GM23338 (cell line): ENCODE measurements around the gene SCN4A. TPM values are rescaled to one million over a fixed set of nuclear protein-coding genes. Genes with fewer than 3 reads are reported as not detected.
"Not testable (repeated sequence)": the region's sequence is repeated elsewhere in the genome, so short reads cannot be mapped to it uniquely, and the experiment has no call there.

Source experiments
- ATAC-seq: fragments of 200-7000 bp; cut with Tn5 transposase; 3 replicates; pipeline ENCODE4 v1.9.1; 2020
- DNase-seq: peaks from one replicate; pipeline ENCODE4 v3.0.0-alpha.2; 2015; ENCODE audit warnings: low spot score
- H2AFZ ChIP-seq: fragments of 200-600 bp; sonication (generic); 2 replicates; pipeline ENCODE4 v1.8.0; 2016; ENCODE audit warnings: antibody characterized with exemption, mild to moderate bottlenecking, moderate library complexity
- H3F3A ChIP-seq: fragments of 200-600 bp; sonication (generic); replicated peaks from 2 replicates; pipeline ENCODE4 v1.8.0; 2017; ENCODE audit warnings: antibody characterized with exemption, mixed run types, low read depth
- H3K27ac ChIP-seq: fragments of 200-600 bp; sonication (generic); 2 replicates; pipeline ENCODE4 v1.6.1; 2016; ENCODE audit warnings: low read depth
- H3K27me3 ChIP-seq: fragments of 200-600 bp; sonication (generic); 2 replicates; pipeline ENCODE4 v1.8.0; 2016; ENCODE audit warnings: mild to moderate bottlenecking, mixed run types, moderate library complexity; ENCODE audit not compliant: insufficient read depth
- H3K36me3 ChIP-seq: fragments of 200-600 bp; sonication (generic); 2 replicates; pipeline ENCODE4 v1.8.0; 2016; ENCODE audit warnings: mild to moderate bottlenecking; ENCODE audit not compliant: insufficient read depth
- H3K4me1 ChIP-seq: fragments of 200-600 bp; sonication (generic); 2 replicates; pipeline ENCODE4 v1.8.0; 2016; ENCODE audit warnings: mild to moderate bottlenecking, moderate library complexity; ENCODE audit not compliant: insufficient read depth
- H3K4me2 ChIP-seq: fragments of 200-600 bp; sonication (generic); 2 replicates; pipeline ENCODE4 v1.7.1; 2017; ENCODE audit warnings: mixed run types
- H3K4me3 ChIP-seq: fragments of 200-600 bp; sonication (generic); 2 replicates; pipeline ENCODE4 v1.6.1; 2016; ENCODE audit warnings: mixed run types
- H3K79me2 ChIP-seq: fragments of 200-600 bp; sonication (generic); replicated peaks from 2 replicates; pipeline ENCODE4 v1.8.0; 2017; ENCODE audit warnings: mild to moderate bottlenecking; ENCODE audit not compliant: insufficient read depth
- H3K9me2 ChIP-seq: fragments of 200-600 bp; sonication (generic); 2 replicates; pipeline ENCODE4 v1.8.0; 2017; ENCODE audit not compliant: insufficient read depth
- H4K20me1 ChIP-seq: fragments of 200-600 bp; sonication (generic); replicated peaks from 2 replicates; pipeline ENCODE4 v1.8.0; 2017; ENCODE audit warnings: mild to moderate bottlenecking; ENCODE audit not compliant: insufficient read depth
- H3K27ac Mint-ChIP-seq: 2 replicates; pipeline ENCODE4 v1.8.0; 2020; ENCODE audit warnings: inconsistent platforms, mild to moderate bottlenecking, moderate library complexity, mixed read lengths
- H3K27me3 Mint-ChIP-seq: 3 replicates; pipeline ENCODE4 v1.8.0; 2022; ENCODE audit warnings: low read depth, mild to moderate bottlenecking, moderate library complexity, mixed read lengths, inconsistent platforms; ENCODE audit not compliant: insufficient read depth, poor library complexity
- H3K36me3 Mint-ChIP-seq: 3 replicates; pipeline ENCODE4 v1.8.0; 2021; ENCODE audit warnings: low read depth, mild to moderate bottlenecking, inconsistent platforms, moderate library complexity, mixed read lengths
- H3K4me1 Mint-ChIP-seq: 3 replicates; pipeline ENCODE4 v1.8.0; 2020; ENCODE audit warnings: mild to moderate bottlenecking, inconsistent platforms, mixed read lengths
- H3K4me3 Mint-ChIP-seq: 3 replicates; pipeline ENCODE4 v1.8.0; 2021; ENCODE audit warnings: moderate library complexity, mild to moderate bottlenecking, inconsistent platforms, mixed read lengths
- H3K9me3 Mint-ChIP-seq: 3 replicates; pipeline ENCODE4 v1.8.0; 2020; ENCODE audit warnings: moderate library complexity, mild to moderate bottlenecking, inconsistent platforms, mixed read lengths
- CTCF ChIP-seq, 2 experiments: fragments of 200-600 bp in 1 of 2; sonication (generic) in 1 of 2; conservative IDR thresholded peaks; 2 replicates each; pipeline versions ENCODE4 v1.5.1 to v1.6.1; 2016 to 2017; ENCODE audit warnings: antibody characterized with exemption in 2 of 2, low read depth in 2 of 2, mild to moderate bottlenecking in 2 of 2, moderate library complexity in 1 of 2
- EZH2phosphoT487 ChIP-seq: fragments of 200-600 bp; sonication (generic); IDR thresholded peaks from one replicate; pipeline ENCODE4 v1.8.1; 2018; ENCODE audit warnings: antibody characterized with exemption; ENCODE audit not compliant: unreplicated experiment
- ZNF462 ChIP-seq: fragments of 250-450 bp; sonication (Bioruptor Pico); IDR thresholded peaks from 2 replicates; pipeline ENCODE4 v1.5.0; 2020; ENCODE audit warnings: mild to moderate bottlenecking, moderate library complexity
- polyA plus RNA-seq: library from polyadenylated mRNA; unstranded; fragments of >200 nt; fragmentation: Nextera tagmentation; extraction: Ambion mirVana; gene quantifications from 2 replicates; pipeline ENCODE4 v1.2.1, GENCODE V29; 2016
- total RNA-seq: library from RNA; depleted of rRNA; stranded (reverse); fragments of >200 nt; shearing (Covaris generic); gene quantifications from 2 replicates; pipeline ENCODE4 v1.2.3, GENCODE V29; 2014

SCN4A gene
- total and polyA plus RNA-seq, 2 experiments from 2014 or later, result 2.3 to 7.9 TPM

GRCh38 chr17:63919311-63919723, 53.4 kb downstream of the SCN4A start:
- Histone ChIP-seq H3K4me3 (no peak overlapping the region), H3K36me3 (no peaks in the 10 kb centered on the region), H4K20me1 (no peaks in the 10 kb centered on the region), H2AFZ (0 out of 2 replicates have a peak overlapping the region, but pooled peaks have one; percentile 86), H3K27me3 (no peaks in the 10 kb centered on the region), H3K4me1 (0 out of 2 replicates have a peak, but pooled peaks cover 4% of the 10 kb centered on the region), H3K27ac (no peak overlapping the region), H3K4me2 (no peak overlapping the region), H3F3A (no peaks in the 10 kb centered on the region), H3K79me2 (no peaks in the 10 kb centered on the region), H3K9me2 (no peaks in the 10 kb centered on the region)
- H3K4me1 Mint-ChIP-seq, result peaks cover 22% of the 10 kb centered on the region
- H3K27ac Mint-ChIP-seq, result no peak overlapping the region
- ATAC-seq (peak; percentile 96), DNase-seq (peak; percentile 82)
- H3K27me3 Mint-ChIP-seq, result peaks cover 25% of the 10 kb centered on the region
- no peaks in the 10 kb centered on the region for H3K9me3 Mint-ChIP-seq
- H3K36me3 Mint-ChIP-seq, result no peaks in the 10 kb centered on the region
- H3K4me3 Mint-ChIP-seq, result peak overlapping the region; percentile 39; the same call in 1 of the 3 replicates
- no peak for TF ChIP-seq EZH2phosphoT487
- peak; percentile 84 to 92 for TF ChIP-seq CTCF (conservative IDR thresholded peaks at IDR 0.05; ENCODE audit: low read depth in 2 of 2)

GRCh38 chr17:63918789-63919305, 53.9 kb downstream of the SCN4A start, which contains the start of gene GH1:
Gene GH1 (minus strand): TSS chr17:63918839. CDS start chr17:63918776, 63 bp downstream.
- not testable (repeated sequence) for H3F3A ChIP-seq, H3K9me2 ChIP-seq, H3K27ac ChIP-seq, H3K36me3 Mint-ChIP-seq, H3K27me3 ChIP-seq, H3K4me1 ChIP-seq, H3K27ac Mint-ChIP-seq, ATAC-seq, H4K20me1 ChIP-seq, DNase-seq, H3K36me3 ChIP-seq, H3K79me2 ChIP-seq, H3K9me3 Mint-ChIP-seq
- peak within 1 kb of the TSS; percentile 79 for H3K4me2 ChIP-seq
- peak within 1 kb of the TSS; percentile 87 for H2AFZ ChIP-seq
- Mint-ChIP-seq H3K4me1 (peaks cover 22% of the 10 kb centered on the region), H3K4me3 (peak within 1 kb of the TSS; percentile 50; the same call in 2 of the 3 replicates), H3K27me3 (peaks cover 25% of the 10 kb centered on the region)
- H3K4me3 ChIP-seq, result peak within 1 kb of the TSS; percentile 54

- Histone ChIP-seq H4K20me1 (no peaks in the 10 kb centered on the region), H3K27ac (no peak overlapping the region), H3K36me3 (no peaks in the 10 kb centered on the region), H2AFZ (peak overlapping the region; percentile 87; the same call in 1 of the 2 replicates), H3K9me2 (no peaks in the 10 kb centered on the region), H3K27me3 (no peaks in the 10 kb centered on the region), H3F3A (no peaks in the 10 kb centered on the region), H3K4me2 (peak overlapping the region; percentile 79), H3K4me1 (0 out of 2 replicates have a peak, but pooled peaks cover 4% of the 10 kb centered on the region), H3K79me2 (no peaks in the 10 kb centered on the region), H3K4me3 (peak overlapping the region; percentile 54)
- Mint-ChIP-seq H3K4me3 (peak overlapping the region; percentile 50; the same call in 2 of the 3 replicates), H3K36me3 (no peaks in the 10 kb centered on the region), H3K9me3 (no peaks in the 10 kb centered on the region), H3K4me1 (peaks cover 22% of the 10 kb centered on the region), H3K27me3 (peaks cover 25% of the 10 kb centered on the region), H3K27ac (no peak overlapping the region)
- peak; percentile 77 for DNase-seq
- TF ChIP-seq CTCF (conservative IDR thresholded peaks at IDR 0.05; ENCODE audit: low read depth in 2 of 2) (peak in 1 of 2 experiments; percentile 49; a peak in 2 of 4 replicates), ZNF462 (CRISPR knock-in tag) (no peak)
- peak; percentile 87 for ATAC-seq
Observed at GRCh38 chr17:63918305-63918704, 54.4 kb downstream of the SCN4A start.
